ENCODE data around the gene SGK1.
"Not testable (repeated sequence)": the region's sequence is repeated elsewhere in the genome, so short reads cannot be mapped to it uniquely, and the experiment has no call there.

SGK1 gene

DNA sequence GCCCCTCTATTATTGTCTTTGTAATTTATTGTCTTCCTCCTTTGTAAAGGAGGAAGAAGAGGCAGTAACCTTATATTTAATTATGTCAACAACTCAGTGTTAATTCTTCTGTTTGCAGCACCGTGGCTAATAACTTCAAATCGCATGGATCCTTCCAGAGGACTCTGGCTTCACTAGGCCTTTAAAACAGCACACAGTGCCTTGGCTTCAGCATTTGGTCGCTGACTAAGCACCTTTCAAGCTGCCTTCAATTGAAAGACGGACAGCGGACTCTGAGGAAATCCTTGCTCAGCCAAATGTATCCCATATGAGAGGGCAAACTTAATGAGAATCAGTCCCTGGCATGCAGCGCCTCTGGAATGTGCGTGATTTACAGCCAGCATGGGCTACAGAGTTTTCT is 64.2 kb downstream of the SGK1 start:
- DNase-seq (ENCODE audit: low read depth): peak; percentile 61

DNA sequence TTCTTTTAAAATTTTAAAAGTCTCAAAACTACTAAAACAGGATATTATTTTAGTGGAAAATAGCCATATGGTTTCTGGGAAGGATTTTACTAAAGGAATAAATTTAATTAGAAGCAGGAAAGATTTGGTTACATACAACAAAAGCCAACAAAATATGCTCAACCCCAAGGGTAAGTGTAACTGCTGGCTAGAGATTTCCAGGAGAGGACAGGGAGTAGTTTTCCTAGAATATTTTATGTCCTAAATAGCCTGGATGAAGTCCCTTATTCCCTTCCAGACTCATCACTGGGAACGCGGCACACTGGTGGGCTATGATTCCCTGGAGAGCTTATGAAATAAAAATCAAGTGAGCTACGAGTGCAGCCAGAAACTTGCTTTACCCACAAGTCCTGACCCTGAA is 66.6 kb downstream of the SGK1 start:
- DNase-seq (ENCODE audit: low read depth): no peak

DNA sequence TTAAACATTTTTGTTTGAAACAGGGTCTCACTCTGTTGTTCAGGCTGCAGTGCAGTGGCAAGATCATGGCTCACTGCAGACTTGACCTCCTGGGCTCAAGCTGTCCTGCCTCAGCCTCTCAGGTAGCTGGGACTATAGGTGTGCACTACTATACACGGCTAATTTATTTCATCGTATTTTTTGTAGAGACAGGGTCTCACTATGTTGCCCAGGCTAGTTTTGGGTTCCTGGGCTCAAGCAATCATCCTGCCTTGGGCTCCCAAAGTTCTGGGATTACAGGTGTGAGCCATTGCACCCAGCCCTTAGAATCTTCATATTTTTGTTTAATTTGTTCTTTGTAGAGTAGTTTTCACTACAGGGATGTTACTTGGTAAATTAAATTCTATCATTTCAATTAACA is 67.1 kb downstream of the SGK1 start:
- DNase-seq (ENCODE audit: low read depth): no peak

DNA sequence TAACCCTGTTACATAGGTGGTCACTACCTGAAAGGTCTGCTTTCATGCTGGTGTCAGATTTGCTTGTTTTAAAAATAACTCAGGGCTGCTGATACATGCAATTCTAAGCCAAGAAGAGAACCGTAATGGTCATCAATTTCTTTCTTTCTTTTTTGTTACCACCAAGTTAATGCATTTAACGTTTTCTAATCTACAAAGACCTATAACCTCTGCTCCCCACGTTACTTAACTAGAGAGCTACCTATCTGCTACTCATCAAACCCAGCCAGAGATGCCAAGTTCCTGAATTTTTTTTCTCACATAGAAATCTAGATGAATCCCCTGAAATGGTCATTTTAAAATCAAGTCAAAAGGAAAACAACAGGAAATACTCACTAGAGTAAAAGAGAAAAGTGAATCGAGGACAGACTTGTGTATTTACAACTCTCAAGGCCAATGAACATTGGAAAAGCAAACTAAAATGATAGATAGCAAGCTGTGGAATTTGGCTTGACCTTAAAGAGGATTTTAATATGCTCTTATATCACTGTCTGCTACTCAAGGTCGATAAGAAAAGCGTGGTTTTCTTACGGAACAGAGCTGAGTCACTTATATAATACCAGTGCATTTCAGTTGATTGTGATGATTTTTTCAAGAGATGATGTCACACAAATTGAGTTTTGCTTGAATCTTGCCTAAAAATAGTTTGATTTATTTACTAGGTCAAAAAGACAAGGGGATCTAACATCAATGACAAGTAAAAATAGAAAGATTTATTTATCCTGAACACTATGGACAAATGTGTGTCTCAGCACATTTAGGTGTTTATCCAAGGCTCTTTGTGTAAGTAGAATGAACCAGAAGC is 67.9 kb downstream of the SGK1 start:
- peak; percentile 88 for DNase-seq (ENCODE audit: low read depth)

DNA sequence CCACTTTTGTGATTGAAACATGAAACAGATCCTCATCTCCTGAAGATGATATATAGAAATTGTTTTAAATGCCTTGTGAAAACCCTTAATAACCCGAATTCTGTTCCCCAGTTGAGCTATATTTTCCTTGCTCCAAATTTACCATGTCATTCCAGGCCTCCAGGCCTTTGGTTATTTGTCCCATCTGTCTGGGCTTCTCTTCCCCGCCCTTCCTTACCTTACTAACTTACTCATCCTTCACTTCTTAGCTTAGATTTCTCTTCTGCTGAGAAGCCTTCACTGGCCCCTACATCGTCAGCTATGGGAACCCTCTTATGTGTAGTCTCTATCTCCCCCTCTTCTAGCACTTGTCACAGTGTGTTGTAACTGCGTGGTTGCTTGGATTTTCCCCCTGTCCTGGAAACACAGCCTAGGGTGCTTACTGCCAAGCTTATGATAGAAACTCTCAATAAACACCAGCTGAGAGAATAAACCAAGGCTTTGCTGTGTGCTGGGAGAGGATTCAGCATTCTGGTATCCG is 68.6 kb downstream of the SGK1 start:
- peak; percentile 77 for DNase-seq (ENCODE audit: low read depth)

DNA sequence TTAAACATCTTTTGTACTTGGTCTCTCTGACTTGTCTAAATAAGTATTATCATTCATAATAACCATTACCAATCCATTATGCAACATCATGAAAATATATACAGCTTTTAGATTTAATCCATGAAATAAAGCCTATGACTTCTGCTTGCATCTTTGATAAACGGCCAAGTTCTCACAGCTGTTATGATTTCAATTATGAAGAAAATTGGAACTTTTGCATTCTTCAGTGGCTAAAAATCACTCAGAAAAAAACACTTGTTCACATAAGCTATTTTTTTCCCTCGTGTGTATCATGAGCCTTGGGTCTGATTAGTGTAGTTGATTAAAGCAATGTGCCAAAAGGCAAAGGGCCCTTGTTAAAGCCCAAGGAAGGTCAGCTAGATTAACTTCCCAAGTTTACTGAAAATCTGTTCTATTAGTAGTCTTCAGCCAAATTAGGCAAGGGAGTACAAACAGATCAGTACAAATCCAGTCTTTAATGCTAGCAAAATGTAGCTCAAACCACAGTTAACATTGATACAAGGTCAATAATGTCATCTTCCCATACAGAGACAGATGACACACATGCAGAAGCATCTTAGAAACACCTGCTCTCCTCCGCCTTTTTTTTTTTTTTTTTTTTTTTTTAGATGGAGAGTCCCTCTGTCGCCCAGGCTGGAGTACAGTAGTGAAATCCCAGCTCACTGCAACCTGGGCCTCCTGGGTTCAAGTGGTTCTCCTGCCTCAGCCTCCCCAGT is 69.9 kb downstream of the SGK1 start:
- DNase-seq (ENCODE audit: low read depth): no peak

DNA sequence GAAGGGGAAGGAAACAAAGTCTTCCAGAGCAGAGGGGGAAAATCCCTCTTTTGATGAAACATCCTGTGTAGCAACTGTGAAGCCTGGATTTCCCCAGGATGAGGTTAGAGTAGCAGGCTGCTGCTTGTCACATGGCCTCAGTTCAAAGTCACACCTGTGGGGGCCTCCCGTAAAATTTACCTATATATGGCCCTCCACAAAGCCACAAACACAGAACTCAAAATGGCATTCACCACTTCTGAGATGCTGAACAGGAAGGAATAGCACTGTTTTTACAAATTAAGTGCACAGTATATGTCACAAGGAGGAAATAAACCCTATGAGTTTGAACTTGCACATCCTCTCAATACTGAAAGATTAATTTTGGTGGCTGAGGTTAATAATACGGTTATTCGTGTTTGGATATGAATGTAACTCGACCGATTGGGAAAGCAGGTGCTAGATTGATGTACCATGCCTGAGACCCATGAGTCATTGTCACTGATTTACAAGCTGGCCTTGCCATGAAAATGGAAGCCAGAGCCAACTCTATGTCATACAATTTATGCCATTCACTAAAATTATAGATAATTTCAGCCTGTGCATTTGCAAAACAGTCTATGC is 70.6 kb downstream of the SGK1 start:
- no peak for DNase-seq (ENCODE audit: low read depth)

DNA sequence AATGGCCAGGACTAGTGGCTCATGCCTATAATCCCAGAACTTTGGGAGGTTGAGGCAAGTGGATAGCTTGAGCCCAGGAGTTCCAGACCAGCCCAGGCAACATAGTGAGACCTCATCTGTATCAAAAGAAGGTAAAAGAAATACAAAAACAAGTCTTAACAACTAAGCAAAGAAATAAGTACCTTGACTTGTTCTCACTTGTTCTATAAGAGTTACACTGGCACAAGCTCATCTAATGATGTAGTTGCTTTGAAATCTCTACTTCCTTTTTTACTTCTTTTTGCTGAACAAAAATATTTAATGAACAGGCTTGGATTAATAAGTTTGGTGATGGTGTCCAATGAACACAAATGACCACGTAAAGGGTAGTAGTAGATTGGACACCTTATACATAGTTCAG is 72.2 kb downstream of the SGK1 start:
- DNase-seq (ENCODE audit: low read depth): no peak

DNA sequence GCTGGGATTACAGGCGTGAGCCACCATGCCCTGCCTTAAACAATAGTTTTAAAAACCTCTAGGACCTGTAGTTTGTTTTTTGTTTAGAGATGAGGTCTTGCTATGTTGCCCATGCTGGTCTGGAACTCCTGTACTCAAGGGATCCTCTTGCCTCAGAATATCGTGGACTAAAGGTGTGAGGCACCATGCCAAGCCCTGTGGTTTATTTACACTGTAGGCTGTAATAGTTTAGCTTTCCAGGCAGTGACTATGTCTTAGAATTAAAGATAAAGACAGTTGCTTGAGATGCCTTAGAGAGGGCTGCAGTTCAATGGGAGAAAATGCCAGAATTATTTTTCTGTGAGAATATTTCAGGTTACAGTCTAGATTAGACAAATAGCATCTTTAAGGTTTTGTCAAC is 72.9 kb downstream of the SGK1 start:
- DNase-seq (ENCODE audit: low read depth): peak; percentile 89

DNA sequence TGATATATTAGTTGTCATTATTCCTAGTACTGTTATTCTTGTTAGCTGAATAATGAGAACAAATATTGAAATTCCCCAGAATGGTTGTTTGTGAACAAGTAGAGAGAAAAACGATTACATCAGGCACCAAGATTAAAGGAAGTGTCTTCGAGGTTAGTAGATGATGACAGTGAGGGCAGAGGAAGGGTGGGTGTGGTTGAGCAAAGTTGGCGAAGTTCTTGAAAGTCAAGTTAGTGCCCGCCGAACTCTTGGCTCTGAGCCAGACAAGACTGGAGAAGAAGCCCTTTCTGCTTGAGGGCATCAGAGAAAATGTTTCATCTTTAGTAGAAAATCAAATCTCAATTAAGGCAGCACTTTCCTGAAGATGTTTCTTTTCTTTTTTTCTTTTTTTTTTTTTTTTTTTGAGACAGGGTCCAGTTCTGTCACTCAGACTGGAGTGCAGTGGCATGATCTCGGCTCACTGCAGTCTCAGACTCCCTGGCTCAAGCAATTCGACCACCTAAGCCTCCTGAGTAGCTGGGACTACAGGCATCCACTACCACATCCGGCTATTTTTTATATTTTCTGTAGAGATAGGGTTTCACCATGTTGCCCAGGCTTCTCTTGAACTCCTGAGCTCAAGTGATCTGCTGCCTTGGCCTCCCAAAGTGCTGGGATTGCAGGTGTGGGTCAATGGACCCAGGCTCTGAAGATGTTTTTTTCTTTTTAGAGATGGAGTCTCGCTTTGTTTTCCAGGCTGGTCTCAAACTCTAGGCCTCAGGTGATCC is 77.1 kb downstream of the SGK1 start:
- DNase-seq (ENCODE audit: low read depth): no peak

DNA sequence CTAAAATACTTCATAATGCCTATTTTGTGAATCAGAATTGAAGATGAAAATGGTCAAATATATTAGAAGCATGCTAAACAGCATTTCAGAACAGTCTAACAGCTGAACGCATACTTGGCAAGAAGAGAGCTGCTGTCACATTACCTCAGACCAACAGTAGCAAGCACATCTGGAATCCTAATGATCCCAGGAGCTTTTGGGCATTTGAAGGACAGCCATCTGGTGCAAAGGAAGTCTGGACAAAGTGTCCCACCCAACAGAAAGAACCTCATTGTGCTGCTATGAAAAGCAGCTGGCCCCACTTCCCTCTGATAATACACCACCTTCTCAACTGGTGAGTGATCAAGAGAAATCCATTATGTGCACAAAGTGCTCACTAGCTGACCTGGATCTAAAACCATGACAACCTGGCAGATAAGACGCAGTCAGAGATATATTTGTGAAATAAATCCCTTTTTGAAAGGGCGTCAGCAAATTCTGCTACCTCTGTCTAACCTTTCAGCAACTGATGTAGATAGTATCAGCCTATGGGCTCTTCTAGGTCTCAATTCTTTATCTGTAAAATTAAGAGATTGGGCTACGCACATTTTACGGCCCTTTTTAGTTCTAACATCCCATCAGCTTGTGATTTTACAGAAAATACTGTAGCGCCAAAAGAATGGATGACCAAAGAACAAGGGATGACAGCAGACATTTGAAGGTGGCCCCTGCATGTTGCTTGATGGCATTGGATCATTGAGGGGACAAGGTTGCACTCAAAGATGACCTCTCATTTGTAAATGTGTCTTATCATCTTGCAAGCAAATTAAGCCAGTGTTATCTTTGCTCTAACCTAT is 78.7 kb downstream of the SGK1 start:
- DNase-seq (ENCODE audit: low read depth): no peak

DNA sequence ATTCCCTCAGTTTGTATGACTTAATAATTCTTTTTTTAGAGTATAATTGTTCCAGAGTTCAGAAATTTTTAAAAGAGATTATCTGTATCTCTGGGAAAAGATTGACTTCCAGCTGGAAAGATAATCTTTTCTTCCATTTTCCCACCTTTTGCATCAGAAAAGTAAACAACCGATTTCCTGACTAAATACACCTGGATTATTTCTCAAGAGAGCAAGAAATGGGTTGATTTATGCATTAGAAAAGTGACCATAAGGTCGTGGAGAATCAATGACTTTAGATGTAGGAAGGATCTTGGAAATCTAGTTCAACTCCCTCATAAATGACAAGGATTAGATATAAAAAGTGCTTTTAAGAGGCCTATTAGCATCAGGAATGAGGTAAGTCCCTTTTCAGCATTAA is 79.9 kb downstream of the SGK1 start:
- no peak for DNase-seq (ENCODE audit: low read depth)

DNA sequence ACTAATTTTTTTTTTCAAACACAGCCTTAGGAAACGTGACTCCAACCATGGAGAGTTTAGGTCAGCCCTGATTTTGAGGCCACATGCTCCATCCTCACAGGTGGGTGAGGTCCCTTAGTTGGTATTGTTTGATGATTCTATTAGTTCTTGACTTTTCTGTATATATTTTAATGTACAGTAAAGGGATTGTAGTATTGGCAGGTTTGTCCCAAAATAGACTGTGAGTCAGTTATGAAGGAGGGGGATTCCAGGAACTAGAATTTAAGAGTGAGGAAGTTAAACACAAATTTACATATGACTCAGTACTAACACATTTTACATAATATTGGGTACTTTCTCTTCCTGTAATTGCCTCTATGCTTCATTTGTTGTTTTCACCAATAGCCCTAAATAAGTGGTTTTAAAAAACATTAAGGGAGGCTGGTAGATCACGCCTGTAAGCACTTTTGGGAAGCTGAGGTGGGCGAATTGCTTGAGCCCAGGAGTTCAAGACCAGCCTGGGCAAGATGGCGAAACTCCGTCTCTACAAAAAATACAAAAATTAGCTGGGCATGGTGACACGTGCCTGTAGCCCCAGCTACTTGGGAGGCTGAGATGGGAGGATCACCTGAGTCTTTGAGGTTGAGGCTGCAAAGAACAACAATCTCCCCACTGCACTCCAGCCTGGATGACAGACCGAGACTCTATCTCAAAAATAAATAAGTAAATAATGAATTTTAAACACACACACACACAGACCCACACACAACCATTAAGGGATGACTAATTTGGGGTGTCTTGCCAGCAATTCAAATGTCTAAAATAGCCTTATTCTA is 81.8 kb downstream of the SGK1 start:
- DNase-seq (ENCODE audit: low read depth): peak; percentile 85

DNA sequence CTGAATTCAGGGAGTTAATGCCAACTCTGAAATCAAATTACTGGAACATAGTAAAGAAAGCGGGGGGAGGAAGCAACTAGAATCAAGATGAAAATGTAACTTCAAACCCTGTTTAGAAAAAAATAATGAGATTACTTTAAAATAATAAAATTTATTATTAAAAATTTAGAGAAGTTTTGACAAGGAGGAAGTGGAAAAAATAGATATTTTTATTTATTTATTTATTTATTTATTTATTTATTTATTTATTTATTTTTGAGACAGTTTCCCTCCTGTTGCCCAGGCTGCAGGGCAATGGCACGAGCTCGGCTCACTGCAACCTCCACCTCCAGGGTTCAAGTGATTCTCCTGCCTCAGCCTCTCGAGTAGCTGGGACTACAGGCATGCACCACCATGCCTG is 82.6 kb downstream of the SGK1 start:
- DNase-seq (ENCODE audit: low read depth): not testable (repeated sequence)

DNA sequence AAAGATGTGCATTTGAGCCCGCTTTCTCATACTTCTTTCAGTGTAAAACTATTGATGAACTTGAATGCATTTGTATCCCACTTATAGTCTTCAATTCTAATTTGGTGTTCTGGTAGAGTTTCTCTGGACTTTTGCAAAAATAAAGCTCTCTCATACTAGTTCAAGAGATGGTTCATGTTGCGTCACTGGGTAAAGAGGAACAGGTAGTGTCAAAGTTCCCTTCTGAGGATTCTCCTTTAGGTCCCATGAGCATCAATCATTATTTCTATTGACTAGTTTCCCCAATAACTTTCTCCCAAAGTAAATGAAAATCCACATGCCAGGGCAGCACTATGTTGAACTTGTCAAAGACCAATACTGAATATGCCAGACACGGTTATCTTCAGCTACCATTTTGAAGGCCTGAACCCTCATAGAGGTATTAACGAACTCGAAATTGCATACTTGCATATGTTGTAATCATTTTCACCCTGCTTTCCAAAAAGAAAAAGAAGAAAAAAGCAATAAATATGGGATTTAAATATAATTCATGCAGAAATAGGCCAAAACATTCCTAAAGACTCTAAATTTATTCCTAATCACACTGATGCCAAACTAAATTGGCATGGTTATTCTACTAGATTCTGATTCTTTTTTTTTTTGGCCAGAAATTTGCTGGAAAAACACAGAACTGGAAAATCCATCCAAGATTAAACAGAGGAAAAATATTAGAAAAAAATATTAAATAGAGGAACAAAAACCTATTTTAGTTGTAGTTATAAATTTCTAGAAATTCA is 84.5 kb downstream of the SGK1 start:
- DNase-seq (ENCODE audit: low read depth): no peak

DNA sequence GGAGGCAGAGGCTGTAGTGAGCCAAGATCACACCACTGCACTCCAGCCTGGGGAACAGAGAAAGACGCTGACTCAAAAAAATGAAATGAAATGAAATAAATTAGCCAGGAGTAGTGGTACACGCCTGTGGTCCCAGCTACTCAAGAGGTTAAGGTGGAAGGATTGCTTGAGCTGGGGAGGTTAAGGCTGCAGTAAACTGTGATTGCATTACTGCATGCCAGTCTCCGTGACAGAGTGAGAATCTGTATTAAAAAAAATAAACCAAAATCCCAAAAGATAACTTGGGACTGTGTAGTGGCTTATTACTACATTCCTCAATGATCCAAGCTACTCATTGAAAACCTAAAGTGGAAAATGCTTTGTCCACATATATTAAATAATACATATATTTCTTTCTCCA is 87.0 kb downstream of the SGK1 start:
- DNase-seq (ENCODE audit: low read depth): peak; percentile 68

DNA sequence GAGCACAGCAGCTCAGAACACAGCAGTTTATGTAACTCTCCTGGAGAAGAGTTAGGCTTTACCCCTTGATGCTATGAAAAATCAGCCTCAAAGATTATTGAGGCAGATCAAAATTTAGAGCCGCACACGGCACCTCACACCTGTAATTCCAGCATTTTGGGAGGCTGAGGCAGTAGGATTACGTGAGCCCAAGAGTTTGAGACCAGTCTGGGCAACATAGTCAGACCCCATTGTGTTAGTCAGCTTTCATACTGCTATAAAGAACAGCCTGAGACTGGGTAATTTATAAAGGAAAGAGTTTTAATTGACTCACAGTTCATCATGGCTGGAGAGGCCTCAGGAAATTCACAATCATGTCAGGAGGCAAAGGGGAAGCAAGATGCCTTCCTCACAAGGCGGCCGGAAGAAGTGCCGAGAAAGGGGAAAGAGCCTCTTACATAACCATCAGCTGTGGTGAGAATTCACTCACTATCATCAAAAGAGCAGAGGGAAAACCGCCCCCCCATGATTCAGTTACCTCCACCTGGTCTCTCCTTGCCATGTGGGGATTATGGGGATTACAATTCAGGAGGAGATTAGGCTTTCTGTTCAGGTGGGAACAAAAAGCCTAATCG is 87.7 kb downstream of the SGK1 start:
- DNase-seq (ENCODE audit: low read depth): no peak

DNA sequence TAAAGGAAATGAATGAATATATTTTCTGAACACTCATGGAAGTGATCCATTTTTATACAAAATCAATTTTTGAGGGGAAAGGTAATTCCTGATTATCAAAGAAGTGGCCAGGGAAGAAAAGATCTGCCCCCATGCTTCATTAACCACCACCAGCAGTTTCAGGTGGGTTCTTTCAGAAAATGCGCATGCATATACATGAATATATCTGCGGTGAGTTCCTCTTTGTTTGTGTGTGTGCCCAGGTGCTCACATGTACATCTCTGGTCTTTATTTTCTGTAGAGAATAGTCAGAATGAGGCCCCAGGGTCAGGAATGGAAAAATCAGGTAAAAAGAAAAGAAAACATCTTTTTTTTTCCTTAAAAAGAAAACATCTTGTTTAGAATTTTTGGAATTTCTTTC is 88.4 kb downstream of the SGK1 start:
- no peak for DNase-seq (ENCODE audit: low read depth)

DNA sequence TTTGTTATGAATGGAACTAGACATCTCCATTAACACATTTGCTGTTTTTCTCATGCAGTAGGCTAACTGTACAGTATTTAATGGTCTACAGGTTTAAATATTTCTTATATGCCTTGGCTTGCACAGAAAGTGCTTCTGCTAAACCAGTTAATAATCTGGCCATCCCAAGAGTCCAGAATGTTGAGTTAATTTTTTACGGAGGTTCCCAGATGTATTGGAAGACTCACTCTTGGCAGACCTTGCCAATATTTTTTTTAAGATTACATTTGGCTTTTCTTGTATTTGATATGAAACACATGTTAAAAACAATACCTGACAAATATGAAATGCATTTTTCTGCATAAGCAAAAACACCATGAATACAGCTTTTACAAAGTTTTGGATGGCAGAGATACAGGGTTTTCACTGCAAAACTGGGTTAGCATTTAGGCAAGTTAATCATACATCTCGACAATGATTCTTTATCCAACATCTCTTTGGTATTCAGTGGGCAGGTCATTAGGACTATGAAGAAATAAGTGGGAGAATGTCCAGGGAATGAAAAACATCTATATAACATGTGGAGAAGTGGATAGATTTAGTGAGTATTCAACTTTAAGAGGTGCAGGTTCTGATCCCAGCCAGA is 94.0 kb downstream of the SGK1 start:
- no peak for DNase-seq (ENCODE audit: low read depth)
